Heart left ventricle (tissue), 13 donors: ENCODE measurements around the gene TUT4.

ENCODE experiments used
- CTCF ChIP-seq, 12 donors: fragments of 200-600 bp; sonication (generic) in 4 of 12; IDR thresholded peaks; one replicate each; pipeline versions ENCODE4 v1.5.0 to v1.8.0; 2018 to 2022; ENCODE audit warnings: antibody characterized with exemption in 12 of 12, mild to moderate bottlenecking in 5 of 12
- POLR2A ChIP-seq, 2 donors: fragments of 450-650 bp; IDR thresholded peaks; one replicate each; pipeline ENCODE4 v1.6.1; 2017; ENCODE audit warnings: antibody characterized with exemption in 2 of 2, mild to moderate bottlenecking in 2 of 2, moderate library complexity in 2 of 2
- donor health status: ischemic (EF 13 %, LVEDD 7.1; RV severe dilation, severe dysfunction).
- donor health status: DM: no; HTN: yes; CAD: no.
- donor health status: DM: no; HTN: no; CAD: no.
- donor health status: ischemic (EF 25% LVEDD 6.9; RV normal size, moderate dysfunction).
- donor health status: ischemic (EF 25% LVEDD 5.7; RV mildly dilated, moderate dysfunction).
- donor health status: ischemic (EF 35%, LVEDD 5.7; RV mildly dilated, moderate dysfunction).
- donor health status: nonischemic (EF 11% LVEDD 7.7; RV severe dilation, severe dysfunction).
- donor health status: DM: yes; HTN: yes; CAD: no.
- donor health status: PGD.
- donor health status: ischemic (EF 29% LVEDD 5.4; RV normal size, mild dysfunction).
- donor health status: nonischemic (EF 23%, LVEDD 6.1; RV moderate dilation, normal function).

GRCh38 chr1:52469108-52469507, 83.8 kb downstream of the TUT4 start:
- TF ChIP-seq POLR2A (IDR thresholded peaks at IDR 0.05) (no peak), CTCF (IDR thresholded peaks at IDR 0.05) (no peak)
